MM.1S (cell line): ENCODE measurements around the gene ZBTB47.

Source experiments
- EZH2 ChIP-seq: fragments of 300-600 bp; sonication (generic); optimal IDR thresholded peaks from 2 replicates; pipeline ENCODE3; 2017; ENCODE audit warnings: low read depth, mild to moderate bottlenecking, antibody characterized with exemption, low read length, mixed read lengths
- TF ChIP-seq, protein P1 (sequence below): fragments of 300-600 bp; sonication (generic); IDR thresholded peaks from 2 replicates; pipeline ENCODE4 v1.5.1; 2016; ENCODE audit warnings: antibody characterized with exemption, low read length, mixed read lengths

DNA sequence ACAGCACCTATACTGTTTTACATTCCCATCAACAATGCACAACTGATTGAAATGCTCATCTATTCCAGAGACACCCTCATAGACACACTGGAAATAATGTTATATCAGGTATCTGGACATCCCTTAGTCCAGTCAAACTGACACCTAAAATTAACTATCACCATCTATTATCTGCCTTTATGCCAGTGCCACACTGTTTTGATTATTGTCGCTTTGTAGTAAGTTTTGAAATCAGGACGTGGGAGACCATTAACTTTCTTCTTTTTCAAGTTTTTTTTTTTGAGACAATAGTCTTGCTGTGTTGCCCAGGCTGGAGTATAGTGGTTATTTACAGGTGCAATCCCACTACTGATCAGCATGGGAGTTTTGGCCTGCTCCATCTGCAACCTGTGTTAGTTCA lies 22.4 kb downstream of the ZBTB47 start:
- TF ChIP-seq, protein P1, sequence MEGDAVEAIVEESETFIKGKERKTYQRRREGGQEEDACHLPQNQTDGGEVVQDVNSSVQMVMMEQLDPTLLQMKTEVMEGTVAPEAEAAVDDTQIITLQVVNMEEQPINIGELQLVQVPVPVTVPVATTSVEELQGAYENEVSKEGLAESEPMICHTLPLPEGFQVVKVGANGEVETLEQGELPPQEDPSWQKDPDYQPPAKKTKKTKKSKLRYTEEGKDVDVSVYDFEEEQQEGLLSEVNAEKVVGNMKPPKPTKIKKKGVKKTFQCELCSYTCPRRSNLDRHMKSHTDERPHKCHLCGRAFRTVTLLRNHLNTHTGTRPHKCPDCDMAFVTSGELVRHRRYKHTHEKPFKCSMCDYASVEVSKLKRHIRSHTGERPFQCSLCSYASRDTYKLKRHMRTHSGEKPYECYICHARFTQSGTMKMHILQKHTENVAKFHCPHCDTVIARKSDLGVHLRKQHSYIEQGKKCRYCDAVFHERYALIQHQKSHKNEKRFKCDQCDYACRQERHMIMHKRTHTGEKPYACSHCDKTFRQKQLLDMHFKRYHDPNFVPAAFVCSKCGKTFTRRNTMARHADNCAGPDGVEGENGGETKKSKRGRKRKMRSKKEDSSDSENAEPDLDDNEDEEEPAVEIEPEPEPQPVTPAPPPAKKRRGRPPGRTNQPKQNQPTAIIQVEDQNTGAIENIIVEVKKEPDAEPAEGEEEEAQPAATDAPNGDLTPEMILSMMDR: no peak
- no peak for TF ChIP-seq EZH2
